ENCODE measurements around the gene HECW1.

Gene HECW1

DNA sequence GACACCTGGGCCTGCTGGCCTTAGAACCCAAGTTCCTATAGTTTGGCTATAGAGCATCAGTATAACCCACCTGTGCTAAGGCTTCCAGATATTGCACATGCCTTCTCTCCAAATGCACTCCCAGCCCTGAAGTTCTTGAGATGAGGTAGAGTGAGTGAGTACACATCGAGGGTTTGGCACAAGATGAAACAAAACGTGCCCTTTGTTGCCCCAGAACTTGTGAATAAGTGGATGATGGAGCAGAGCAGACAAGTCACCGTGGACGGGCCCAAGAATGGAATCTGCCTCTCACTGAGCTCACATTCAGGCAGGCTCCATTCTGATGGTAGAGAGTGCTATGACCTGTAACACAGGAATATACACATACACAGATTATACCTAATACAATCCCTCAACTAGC is 397.5 kb downstream of the HECW1 start:
- no peak for DNase-seq (ENCODE audit: low read depth)

DNA sequence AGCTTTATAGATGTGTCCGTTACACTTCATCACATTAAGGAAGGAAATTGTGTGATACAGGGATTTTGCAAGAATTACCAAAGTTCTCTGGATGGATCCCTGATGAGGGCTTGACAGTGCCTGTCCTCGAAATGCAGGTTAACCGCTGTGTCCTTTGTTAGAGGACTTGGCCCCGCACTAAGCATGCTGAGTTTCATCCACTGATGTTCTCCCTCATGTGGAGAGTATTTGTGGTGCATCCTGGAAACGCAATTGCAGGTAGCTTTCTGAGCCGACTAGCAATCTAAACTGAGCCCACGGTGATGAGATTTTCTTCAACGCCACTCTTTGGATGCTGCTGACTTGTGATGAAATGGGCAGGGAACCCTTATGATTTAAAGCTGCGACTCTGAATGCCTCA is 398.6 kb downstream of the HECW1 start:
- DNase-seq (ENCODE audit: low read depth), result no peak

DNA sequence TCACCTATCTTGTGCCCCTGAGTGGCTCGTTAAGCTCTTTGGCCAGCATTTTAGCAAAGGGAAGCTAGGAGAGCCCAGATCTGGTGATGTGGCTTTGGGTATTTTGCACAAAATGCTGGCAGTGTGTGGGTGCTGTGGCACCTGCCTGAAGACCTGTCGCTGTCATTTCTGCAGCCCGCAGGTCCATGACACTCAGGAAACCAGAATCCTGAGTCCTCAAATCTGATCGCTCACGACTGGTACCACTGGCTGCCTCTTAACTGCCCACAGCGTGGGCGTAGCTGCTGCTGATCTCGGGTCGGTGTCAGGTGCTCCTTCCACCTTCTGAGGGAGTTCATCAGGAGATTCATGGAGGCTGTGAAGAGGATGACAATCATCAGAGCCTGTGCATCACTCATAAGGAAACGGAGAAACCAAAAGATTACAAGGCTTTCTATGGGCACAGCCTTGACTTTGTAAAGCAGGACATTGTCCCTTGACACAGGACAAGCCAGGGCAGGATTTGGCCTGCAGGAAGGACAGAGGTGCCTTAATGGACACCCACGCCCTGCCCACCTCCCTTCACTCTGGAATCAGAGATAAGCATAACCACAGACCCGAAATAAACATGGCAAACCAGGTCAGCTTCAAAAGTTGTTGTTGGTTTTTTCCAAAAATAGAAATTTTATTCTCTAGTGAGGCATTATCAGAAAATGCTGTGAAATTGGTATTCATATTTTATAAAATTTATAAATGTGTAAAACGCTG is 399.5 kb downstream of the HECW1 start:
- no peak for DNase-seq (ENCODE audit: low read depth)

DNA sequence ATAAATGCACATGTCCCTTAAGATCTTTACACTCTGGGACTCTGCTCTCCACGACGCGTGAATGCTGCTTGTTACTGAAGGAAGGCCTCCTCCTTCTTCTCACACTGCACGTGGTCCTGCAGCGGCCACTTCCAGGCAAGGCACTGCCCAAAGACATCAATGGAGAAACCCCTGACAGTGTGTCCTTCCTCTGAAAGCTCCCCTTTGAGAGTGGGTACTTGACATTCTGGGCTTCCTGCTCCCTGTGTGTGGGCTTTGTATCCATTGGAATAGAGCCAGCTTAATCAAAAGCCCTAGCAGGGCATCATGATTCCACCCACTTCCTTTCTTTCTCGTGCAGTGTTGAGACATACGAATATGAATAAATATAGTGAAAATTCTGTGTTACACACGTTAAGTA is 400.8 kb downstream of the HECW1 start:
- DNase-seq (ENCODE audit: low read depth), result no peak

DNA sequence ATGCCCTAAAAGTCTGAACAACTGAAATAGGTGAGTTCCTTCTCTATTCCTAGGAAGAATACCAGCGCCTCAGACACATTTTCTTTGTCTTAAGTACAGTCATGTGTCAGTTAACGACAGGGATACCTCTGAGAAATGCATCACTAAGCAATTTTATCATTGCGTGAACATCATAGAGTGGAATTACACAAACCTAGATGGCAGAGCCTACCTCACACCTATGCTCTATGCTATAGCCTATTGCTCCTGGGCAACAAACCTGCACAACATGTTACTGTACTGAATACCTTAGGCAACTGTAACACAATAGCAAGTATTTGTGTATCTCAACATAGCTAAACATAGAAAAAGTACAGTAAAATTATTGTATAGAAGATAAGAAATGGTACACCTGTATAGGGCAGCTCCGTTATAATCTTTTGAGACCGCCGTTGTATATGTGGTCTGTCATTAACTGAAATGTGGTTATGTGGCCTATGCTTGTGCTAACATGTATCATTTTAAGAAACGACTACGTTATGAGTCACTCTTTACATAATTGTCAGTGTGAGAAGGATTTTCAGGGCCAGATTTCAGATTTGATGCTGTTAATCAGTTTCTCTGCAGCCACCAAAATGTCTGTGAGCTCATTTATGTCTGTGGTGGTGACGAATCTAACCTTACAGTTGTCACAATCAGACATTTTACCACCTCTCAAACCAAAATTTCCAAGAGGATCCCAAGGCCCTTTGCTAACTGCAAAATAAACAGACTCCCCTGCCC is 404.3 kb downstream of the HECW1 start:
- DNase-seq (ENCODE audit: low read depth), result no peak

DNA sequence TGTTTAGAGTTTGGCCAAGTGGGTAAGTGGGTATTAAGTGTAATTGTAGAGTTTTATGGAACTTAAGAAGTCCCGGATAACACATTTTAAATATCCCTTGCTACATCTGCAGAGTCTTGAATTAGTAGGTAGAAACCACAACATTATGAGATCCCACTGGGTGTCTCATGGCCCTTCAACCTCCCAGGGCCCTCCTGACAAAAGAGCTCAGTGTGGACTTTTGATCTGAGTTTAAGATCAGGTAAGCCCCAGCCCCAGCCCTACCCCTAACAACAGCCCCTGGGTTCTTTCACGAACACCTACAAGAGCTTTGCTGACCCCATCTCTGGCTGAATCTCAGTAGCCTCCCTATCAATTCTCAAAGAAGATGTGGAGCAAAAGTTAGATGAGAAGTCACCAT is 405.0 kb downstream of the HECW1 start:
- no peak for DNase-seq (ENCODE audit: low read depth)

DNA sequence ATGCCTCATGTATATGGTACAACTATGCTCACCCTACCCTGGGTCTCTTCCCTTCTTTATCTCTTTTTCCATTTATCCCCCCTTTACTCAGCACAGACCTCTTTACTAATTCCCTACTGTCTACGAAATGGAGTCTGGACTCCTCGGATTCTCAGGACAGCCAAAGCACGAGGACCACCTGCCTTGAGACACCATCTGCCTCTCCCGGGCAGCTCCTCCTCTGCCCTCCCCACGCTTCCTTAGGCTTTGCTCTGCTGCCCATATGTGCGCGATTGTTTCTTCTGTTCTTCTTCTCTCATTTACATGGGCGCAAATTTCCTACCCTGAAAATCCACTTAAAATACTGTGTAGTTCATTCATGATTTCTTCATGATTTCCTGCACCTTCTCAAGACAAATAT is 407.8 kb downstream of the HECW1 start:
- no peak for DNase-seq (ENCODE audit: low read depth)

DNA sequence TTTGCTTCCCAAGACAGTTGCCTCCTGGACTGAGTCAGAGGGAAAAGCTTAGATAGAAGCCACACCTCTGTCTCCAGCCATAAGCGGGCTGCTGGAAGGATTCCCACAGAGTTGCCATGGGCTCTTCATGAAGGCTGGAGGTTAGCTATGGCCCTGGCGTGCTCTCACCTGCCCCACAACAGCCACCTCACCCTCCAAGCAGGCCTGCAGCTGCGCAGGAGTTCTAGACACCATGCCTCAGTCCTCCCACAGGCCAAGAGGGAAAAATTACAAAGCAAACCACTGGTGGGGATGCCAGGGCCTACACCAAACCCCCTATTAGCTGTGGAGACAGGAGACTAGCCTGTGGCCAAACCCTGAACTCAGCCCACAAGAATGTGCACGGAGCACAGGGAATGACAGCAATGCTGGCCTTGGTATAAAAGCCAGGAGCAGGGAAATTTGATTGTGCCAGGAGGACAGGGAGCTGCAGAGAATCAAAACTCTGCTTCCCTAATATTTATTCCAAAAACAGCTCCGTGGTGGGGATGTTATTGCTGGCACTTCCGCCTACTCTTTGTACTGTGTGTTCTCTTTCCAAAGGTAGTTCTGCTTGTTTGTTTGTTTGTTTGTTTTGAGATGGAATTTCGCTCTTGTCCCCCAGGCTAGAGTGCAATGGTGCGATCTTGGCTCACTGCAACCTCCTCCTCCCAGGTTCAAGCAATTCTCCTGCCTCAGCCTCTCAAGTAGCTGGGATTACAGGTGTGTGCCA is 410.1 kb downstream of the HECW1 start:
- no peak for DNase-seq (ENCODE audit: low read depth)

DNA sequence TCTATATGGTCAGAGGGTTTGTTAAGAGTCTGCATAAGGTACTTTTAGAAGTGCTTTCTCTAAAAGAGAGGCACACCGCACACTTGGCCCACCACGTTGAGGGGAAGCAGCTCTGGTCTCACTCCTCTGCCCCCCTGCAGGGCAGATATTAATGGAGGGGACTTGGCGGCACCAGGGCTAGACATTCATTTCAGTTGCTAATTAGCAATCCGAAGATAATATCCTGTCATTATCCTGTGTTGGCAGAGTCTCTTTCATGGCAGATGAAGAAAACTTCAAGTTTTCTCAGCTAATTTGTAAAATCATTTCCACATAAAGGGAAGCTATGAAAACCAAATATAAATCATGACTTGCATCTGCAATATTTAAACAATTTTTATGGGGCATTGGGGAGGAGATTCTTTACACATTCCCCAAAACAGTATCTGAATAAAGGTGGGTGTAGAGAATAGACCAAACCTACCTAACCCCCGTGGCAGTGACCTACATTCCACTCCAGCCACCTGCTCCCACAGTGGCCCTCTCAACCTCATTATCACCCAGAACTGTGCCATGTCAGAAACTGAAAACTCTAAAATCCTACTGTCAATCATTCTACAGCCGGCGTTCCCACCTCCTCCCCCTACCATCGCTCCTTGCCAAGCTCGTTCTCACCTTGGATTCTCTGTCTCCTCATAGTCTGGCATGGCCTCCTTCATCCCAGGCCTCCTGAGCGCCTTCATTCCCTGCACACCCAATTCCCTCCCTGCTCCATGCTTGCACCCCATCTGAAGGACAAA is 416.3 kb downstream of the HECW1 start:
- no peak for DNase-seq (ENCODE audit: low read depth)

DNA sequence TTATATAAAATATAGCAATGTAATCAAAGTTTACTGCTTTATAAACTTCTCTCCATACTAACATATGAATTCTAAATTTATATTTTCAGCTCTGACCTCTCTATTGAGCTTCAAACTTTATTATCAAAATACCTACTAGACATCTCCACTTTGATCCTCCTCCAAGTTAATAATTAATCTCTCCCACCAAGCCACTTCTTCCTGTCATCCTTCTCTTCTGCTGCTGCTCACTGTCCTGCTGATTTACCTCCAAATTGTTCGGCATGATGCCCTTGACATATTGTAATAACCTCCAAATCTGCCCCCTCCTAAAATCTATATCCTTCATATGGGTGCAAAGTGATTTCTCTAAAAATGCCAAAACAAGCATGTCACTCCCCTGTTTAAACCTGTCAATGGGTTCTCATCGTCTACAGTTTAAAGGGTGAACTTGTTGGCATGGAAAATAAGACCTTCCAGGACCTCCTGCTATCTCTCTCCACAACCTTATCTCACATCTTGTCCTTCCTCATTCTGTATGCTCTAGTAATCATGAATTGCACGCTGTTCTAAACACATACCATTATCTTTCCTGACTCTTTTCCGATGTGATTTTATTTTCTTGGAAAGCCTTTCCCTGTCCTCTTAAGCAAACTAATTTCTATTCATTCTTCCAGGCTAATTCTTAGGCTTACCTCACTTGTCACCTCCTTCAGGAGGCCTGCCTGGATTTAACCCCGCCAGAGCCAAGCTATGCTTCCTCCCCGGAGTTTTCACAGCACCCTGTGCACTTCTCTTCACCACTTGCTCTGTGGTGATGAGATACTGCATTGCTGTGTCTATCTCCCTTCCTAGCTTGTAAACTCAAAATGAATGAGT is 418.3 kb downstream of the HECW1 start:
- no peak for DNase-seq (ENCODE audit: low read depth)

DNA sequence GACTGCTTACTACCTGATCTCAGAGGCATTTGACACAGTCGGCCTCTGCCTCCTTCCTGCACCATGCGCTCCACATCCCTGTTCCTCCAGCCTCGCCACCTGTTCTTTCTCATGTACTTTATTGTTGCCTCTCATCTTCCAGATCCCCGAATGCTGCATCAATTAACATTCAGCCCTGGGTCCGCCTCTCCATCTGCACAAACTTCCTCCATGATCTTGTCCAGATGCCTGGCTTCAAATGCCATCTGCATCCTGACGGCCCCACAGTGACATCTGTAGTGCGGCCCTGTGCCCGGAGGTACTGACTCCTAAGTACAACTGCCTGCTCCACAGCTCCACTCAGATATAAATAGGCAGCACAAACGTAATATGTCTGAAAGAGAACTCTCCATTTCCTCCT is 419.3 kb downstream of the HECW1 start:
- no peak for DNase-seq (ENCODE audit: low read depth)

DNA sequence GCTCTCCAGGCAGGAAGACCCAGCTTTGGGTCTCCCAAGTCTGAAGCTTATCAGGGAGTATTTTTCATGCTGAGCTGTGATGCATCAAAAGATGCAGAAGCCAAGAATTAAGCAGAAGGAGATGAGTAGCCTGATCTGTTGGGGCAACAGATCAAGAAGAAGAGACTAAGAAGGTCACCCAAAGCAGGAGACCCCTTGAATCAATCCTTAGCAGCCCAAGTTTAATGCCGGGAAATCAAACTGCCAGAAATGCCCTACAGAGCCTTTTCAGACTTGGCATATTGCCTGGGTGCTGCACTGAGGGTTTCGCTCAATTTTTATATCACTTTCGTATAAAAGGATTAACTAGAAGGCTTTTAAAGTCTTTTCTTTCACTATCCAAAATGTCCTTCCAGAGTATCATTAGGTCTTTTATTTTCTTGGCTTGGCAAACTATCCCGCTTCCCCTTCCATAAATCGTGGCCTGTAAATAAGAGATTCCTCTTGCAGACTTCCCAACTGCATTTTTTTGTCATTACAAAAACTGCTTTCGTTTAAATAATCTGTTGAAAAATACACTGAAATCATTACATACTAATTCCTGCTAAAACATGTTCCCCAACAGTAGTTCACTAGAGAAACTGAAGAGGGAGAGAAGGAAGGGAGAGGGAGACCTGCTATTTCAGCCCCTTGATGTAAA is 421.5 kb downstream of the HECW1 start:
- DNase-seq (ENCODE audit: low read depth), result no peak

DNA sequence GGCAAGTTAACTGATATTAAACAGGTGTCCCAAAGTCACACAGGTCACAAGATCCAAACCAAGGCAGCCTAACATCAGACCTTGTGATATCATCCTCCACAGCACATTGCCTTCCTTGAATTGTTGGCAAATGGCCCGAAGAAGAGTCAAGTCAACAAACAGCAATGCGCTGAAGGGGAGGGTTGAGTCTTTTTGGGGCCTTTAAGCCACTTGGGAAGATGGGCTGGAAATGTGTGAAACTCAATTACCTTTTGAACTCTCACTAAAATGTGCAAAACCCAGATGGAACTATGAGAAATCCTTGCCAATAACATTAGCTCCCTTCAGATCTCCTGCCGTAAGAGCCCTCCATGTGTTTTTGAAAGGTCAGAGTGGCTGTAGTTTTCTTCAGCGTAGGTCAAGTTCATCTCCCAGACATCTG is 422.6 kb downstream of the HECW1 start:
- no peak for DNase-seq (ENCODE audit: low read depth)

DNA sequence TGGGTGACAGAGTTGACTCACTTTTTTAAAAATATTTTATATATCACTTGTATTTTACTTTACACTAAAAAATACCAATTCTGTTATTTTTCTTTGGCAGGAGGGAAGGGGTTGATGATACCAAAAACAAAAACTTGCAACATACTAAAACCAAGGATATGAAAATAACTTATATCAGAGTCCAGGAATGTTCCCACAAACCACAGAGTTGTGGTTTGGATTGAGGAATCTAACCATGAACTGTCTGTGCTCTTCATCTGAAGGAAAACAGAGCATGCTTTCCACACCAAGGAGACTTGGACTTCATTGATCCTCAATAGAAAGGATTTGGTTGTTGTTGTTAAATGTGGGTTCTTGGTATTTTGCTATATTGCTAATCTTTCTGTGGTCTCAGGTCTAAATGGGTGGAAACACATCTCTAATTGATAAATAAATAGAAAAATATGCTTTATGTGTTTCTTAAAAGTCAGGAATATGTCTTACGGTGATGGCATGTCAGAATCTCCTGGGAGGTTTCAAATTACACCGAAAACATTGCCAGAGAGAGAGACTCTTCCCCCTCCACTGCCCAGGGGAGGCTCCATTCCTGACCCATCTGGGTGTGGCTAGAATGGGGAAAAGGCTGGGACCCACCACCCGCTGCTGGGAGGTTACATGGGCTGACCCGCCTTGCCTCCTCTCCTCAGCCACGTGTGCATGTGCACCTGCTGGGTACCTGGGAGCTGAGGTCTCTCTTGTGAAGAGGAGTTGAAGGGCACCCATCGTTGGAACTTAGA is 423.6 kb downstream of the HECW1 start:
- no peak for DNase-seq (ENCODE audit: low read depth)

DNA sequence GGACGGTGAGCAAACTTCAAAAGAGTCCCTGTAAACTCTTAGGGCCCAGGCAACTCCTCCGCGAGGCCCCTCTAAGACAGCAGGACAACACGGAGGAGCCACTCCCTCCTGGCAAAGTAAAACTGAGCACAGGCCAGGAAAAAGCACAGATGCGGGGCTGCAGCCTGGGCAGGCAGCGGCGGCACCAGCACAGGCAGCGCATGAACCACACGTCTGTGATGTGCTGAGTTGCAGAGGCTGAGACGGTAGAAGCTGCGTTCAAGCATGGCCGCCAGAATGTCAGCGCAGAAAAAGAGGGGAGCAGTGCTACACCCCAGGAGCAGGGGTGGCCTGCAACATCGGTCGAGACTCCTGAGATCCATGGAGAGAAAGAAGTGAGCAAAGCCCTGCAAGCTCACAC is 424.3 kb downstream of the HECW1 start:
- no peak for DNase-seq (ENCODE audit: low read depth)

DNA sequence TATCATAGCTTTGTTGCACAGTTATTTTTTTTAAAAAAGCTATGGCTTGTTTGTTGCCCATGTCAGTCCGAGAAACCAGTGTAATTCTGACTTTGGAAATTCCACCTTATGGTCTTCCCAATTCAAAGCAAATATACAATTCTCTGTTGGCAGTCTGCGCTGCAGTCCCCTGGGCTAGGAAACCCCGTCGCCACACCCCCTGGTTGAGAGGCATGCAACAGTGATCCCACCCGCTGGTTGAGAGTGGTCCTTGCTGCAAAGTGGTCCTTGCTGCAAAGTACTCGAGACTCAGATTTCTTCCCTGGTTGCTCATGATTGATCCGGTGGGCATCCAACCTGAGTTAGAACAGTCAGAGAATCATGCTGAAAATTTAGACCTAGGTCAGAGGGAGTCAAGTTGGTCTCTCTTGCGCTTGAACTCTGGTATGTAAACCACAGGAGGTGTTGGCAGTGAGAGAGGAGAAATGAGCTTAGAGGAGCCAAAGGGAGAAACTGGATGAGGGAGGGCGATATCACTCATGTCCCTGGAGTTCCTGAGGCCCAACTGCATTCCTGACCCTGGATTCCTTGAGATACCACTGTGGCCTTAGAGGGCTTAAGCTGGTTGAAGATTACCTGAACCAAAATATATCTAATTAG is 425.4 kb downstream of the HECW1 start:
- no peak for DNase-seq (ENCODE audit: low read depth)

DNA sequence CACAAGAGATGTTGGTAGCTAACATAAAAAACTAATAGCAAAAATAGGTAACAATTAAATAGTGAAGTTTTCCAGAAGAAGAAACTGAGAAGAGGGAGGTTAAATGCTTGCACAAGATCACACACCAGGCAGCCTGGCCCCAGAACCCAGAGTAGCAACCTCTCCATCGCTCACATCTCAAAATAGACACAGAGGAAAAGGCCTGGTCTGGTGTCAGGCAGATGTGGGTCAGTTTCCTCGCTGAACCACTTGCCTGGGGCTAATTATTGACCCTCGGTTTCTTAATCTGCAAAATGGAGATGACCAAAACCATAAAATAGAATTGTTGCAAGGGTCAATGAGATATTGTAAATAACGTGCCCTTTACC is 425.9 kb downstream of the HECW1 start:
- no peak for DNase-seq (ENCODE audit: low read depth)

DNA sequence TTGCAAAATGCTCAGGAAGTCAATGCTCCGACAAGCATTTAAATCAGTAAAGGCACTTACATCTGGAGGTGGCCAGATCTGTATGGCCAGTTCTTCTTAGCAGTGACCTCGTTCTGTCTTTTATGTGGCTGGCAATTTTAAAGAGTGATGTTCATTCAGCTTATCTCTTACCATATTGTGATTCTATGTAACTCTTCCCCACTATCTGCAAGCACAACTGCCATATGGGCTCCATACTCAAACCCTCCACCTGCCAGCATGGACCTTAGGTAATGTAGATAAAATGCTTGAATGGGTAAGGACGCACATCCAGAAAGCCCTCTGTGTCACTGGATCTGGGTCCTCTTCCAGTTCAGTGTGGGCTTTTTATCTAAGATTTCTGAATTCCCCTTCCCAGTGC is 428.0 kb downstream of the HECW1 start:
- DNase-seq (ENCODE audit: low read depth), result no peak

DNA sequence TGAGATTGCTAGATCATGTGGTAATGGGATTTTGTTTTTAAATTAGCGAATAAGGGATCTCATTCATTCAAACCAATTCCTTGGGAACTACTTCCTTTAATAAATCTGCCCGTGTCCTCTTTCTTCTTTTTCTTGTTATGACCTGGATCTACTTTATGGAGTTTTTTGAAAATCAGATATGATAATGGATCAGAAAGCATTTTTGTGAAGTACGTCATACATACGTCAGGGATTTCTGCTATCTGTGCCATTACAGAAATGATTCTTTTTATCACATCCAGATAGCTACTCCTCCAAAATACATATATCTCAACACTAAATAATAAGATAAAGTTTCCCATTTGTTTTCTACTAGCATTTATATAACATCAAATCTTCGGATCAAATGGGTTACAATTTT is 430.3 kb downstream of the HECW1 start:
- DNase-seq (ENCODE audit: low read depth), result no peak

Data from stimulated activated CD8-positive, alpha-beta memory T cell treated with anti-CD3 and anti-CD28 coated beads, Interleukin-12 subunit alpha, Interleukin-12 subunit beta, amount 100 ng/mL, for 4 hours (primary cell).